ENCODE results near the gene ETF1. TPM values are rescaled to one million over a fixed set of nuclear protein-coding genes. Genes with fewer than 3 reads are reported as not detected.
A peak's percentile ranks its signal among the peaks of the same experiment; 100 is the strongest.

ETF1 gene
- total RNA-seq = 100 to 1,000 TPM in 1 of 2 donors, 10 to 100 TPM in 1; 67.6 to 115 TPM

DNA sequence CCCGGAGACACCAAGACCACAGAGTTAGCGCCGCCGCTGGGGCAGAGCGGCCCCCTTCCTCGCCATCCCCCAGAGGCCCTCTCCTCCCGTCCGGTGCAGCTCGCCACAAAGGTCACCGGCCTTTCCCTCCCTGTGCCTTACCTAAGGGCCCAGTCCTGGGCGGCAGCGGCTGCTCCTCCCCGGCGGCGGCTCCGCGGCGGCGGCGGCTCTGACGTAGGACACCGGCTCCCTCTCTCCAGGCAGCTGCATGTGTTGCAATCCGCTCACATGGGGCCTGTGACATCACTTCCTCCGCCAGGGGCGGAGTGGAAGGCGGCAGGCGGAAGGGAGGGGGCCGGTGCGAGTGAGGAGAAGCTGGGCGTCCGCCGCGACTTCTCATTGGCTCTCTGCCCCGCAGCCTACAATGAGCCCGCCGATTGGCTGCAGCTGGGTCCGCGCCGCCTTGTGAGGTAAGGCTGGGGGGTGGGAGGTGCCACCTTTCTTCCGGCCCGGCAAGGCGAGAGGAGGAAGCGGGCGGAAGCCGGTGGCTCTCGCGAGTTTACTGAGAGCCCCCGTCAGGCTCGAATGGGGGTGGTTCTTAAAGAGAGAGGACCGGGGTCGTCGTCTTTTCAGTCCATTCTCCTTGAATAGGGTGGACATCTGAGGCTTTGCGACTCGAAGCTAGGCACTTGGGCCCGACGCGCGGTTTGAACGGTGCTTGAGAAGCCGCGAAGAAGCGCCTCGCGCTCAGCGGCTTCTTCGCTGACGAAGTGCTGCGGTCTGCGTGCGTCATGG is at the start of gene ETF1:
Gene ETF1 (minus strand): TSS at position 281 of the 774 bp plus-strand sequence. CDS start 318 bp downstream, outside the sequence.
- peak; percentile 99 for DNase-seq (ENCODE audit: low spot score)
- no peaks in the 10 kb centered on the region for H3K27me3 ChIP-seq (replicated peaks; ENCODE audit: insufficient read depth)
- peak within 1 kb of the TSS; percentile 98 to 99 for H3K27ac ChIP-seq
- H3K4me1 ChIP-seq (ENCODE audit: control insufficient read depth in 1 of 2, low read depth in 2 of 2) = peaks cover 40 to 62% of the 10 kb centered on the region in 2 donors
- H3K36me3 ChIP-seq = no peaks in the 10 kb centered on the region
- H3K4me3 ChIP-seq = peak within 1 kb of the TSS; percentile 97
- H3K9me3 ChIP-seq = no peaks in the 10 kb centered on the region
- TF ChIP-seq, protein P1, sequence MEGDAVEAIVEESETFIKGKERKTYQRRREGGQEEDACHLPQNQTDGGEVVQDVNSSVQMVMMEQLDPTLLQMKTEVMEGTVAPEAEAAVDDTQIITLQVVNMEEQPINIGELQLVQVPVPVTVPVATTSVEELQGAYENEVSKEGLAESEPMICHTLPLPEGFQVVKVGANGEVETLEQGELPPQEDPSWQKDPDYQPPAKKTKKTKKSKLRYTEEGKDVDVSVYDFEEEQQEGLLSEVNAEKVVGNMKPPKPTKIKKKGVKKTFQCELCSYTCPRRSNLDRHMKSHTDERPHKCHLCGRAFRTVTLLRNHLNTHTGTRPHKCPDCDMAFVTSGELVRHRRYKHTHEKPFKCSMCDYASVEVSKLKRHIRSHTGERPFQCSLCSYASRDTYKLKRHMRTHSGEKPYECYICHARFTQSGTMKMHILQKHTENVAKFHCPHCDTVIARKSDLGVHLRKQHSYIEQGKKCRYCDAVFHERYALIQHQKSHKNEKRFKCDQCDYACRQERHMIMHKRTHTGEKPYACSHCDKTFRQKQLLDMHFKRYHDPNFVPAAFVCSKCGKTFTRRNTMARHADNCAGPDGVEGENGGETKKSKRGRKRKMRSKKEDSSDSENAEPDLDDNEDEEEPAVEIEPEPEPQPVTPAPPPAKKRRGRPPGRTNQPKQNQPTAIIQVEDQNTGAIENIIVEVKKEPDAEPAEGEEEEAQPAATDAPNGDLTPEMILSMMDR (IDR thresholded peaks at IDR 0.05) = no peak
- ATAC-seq (ENCODE audit: insufficient number of reproducible peaks, low FRiP score, low read depth) = peak; percentile 92

DNA sequence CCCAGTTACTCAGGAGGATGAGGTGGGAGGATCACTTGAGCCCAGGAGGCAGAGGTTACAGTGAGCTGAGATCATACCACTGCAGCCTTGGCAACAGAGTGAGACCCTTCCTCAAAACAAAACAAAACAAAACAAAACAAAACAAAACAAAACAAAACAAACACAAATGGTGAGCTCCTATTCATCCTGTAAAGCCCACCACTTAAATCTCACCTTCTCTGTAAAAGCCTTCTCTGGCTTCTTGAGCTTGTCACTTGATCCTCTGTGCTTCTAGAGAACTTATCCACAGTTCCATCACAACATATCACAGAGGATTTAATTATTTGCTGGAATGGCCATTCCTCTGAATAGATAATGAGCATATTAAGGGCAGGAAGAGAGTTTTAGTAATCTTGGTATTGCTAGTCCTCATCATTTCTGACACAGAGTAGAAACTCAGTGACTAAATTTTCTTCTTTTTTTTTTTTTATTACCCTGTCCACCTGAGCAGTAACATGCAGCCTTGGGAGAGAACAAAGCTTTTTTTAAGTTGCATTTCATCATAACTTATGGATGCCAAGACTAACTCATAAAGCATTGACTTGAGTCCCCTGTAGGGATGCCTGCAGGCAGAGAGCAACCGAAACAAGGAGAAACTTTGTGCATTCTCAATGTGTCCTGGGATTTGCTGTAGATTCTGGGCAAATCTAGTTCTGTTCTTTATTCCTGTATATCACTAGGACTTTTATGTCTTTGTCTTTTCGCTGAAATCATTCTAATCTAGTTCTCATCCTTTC is 45.2 kb upstream of the ETF1 start:
- no peaks in the 10 kb centered on the region for H3K36me3 ChIP-seq
- no peaks in the 10 kb centered on the region for H3K9me3 ChIP-seq
- TF ChIP-seq, protein P1 (IDR thresholded peaks at IDR 0.05) = no peak
- no peak for DNase-seq (ENCODE audit: low spot score)
- no peak overlapping the region for H3K4me3 ChIP-seq
- H3K4me1 ChIP-seq (ENCODE audit: control insufficient read depth in 1 of 2, low read depth in 2 of 2) = no peaks in the 10 kb centered on the region
- H3K27ac ChIP-seq = no peak overlapping the region
- no peaks in the 10 kb centered on the region for H3K27me3 ChIP-seq (replicated peaks; ENCODE audit: insufficient read depth)
- no peak for ATAC-seq (ENCODE audit: insufficient number of reproducible peaks, low FRiP score, low read depth)

DNA sequence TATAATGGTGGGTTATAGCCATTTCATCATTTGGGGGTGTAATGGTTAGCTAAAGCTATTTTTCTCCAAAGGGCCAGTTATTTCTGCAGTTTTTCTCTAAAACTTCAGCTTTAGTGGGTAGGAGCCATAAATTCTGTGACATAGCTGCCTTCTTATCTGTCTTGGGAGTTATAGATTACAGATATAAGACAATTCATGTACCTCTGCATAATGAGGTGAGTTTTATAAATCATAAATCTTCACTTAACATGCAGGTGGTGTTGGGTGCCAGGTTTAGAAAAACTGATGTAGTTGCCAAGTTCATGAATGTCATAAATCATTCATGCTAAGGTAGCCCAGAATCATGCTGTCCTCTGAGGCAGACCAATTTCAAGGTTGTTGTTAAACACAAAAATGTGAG is 42.1 kb upstream of the ETF1 start:
- Histone ChIP-seq H3K27me3 (replicated peaks; ENCODE audit: insufficient read depth) (no peaks in the 10 kb centered on the region), H3K4me1 (ENCODE audit: control insufficient read depth in 1 of 2, low read depth in 2 of 2) (no peaks in the 10 kb centered on the region), H3K9me3 (no peaks in the 10 kb centered on the region), H3K36me3 (no peaks in the 10 kb centered on the region), H3K4me3 (no peak overlapping the region), H3K27ac (no peak overlapping the region)
- TF ChIP-seq, protein P1 (IDR thresholded peaks at IDR 0.05) = no peak
- ATAC-seq (ENCODE audit: insufficient number of reproducible peaks, low FRiP score, low read depth) = no peak
- no peak for DNase-seq (ENCODE audit: low spot score)

DNA sequence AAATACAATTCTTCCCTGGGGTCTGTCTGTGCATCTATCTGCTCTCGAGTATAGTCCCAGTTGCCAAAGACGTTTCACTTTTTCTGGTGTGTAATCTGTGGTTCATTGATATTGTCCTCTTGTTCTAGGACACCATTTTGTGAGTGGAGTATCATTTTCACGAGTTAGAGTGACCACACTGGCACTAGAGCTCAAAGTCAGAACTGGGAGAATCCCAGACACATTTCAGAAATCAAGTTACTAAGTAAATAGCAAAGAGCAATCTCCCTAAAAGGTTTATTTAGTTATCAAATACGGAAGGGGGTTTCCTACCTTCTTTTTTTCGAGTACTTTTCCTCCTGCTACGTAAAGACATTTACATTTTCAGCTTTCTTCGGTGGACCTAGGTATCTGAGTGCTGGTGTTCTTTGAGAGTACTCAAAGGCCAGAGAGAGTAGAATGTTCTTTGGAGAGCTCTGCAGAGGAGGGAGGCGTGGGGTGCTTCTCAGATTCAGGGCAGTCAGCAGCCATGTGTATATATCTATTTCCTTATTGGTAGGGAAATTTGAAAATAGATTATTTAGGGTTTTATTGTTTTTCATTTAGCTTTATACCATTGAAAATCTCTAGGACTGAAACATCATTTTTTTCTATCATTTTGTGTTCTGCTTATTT is 41.1 kb upstream of the ETF1 start:
- no peak for DNase-seq (ENCODE audit: low spot score)
- TF ChIP-seq, protein P1 (IDR thresholded peaks at IDR 0.05) = no peak
- Histone ChIP-seq H3K27ac (no peak overlapping the region), H3K36me3 (no peaks in the 10 kb centered on the region), H3K9me3 (no peaks in the 10 kb centered on the region), H3K27me3 (replicated peaks; ENCODE audit: insufficient read depth) (no peaks in the 10 kb centered on the region), H3K4me1 (ENCODE audit: control insufficient read depth in 1 of 2, low read depth in 2 of 2) (no peaks in the 10 kb centered on the region), H3K4me3 (no peak overlapping the region)
- no peak for ATAC-seq (ENCODE audit: insufficient number of reproducible peaks, low FRiP score, low read depth)

DNA sequence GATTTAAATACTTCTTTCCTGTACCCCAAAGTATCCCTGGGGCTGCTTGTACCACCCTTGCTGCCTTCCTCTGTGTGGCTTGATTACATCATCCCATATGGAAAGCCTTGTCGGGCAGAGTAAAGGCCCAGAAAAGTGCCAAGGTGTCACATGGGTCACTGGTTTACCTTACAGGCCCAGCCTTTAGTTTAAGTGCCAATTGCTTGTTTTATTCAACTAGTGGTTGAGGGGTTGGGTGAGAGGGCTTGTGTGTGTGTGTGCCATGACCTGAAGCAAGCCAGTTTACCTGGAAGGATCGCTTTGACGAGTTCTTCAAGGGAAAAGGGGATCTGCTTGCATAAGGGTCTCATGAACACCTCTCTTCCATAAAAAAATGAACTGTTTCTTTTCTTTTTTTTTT is 39.9 kb upstream of the ETF1 start:
- no peaks in the 10 kb centered on the region for H3K9me3 ChIP-seq
- no peaks in the 10 kb centered on the region for H3K27me3 ChIP-seq (replicated peaks; ENCODE audit: insufficient read depth)
- no peak for ATAC-seq (ENCODE audit: insufficient number of reproducible peaks, low FRiP score, low read depth)
- no peak overlapping the region for H3K4me3 ChIP-seq
- no peak for DNase-seq (ENCODE audit: low spot score)
- TF ChIP-seq, protein P1 (IDR thresholded peaks at IDR 0.05) = no peak
- H3K36me3 ChIP-seq = no peaks in the 10 kb centered on the region
- H3K4me1 ChIP-seq (ENCODE audit: control insufficient read depth in 1 of 2, low read depth in 2 of 2) = no peaks in the 10 kb centered on the region
- H3K27ac ChIP-seq = no peak overlapping the region

Measured in thoracic aorta (tissue), 2 donors.